ENCODE measurements around the gene DMXL2. TPM values are rescaled to one million over a fixed set of nuclear protein-coding genes. Genes with fewer than 3 reads are reported as not detected.
"Not testable (repeated sequence)": the region's sequence is repeated elsewhere in the genome, so short reads cannot be mapped to it uniquely, and the experiment has no call there.

The DMXL2 gene, protein sequence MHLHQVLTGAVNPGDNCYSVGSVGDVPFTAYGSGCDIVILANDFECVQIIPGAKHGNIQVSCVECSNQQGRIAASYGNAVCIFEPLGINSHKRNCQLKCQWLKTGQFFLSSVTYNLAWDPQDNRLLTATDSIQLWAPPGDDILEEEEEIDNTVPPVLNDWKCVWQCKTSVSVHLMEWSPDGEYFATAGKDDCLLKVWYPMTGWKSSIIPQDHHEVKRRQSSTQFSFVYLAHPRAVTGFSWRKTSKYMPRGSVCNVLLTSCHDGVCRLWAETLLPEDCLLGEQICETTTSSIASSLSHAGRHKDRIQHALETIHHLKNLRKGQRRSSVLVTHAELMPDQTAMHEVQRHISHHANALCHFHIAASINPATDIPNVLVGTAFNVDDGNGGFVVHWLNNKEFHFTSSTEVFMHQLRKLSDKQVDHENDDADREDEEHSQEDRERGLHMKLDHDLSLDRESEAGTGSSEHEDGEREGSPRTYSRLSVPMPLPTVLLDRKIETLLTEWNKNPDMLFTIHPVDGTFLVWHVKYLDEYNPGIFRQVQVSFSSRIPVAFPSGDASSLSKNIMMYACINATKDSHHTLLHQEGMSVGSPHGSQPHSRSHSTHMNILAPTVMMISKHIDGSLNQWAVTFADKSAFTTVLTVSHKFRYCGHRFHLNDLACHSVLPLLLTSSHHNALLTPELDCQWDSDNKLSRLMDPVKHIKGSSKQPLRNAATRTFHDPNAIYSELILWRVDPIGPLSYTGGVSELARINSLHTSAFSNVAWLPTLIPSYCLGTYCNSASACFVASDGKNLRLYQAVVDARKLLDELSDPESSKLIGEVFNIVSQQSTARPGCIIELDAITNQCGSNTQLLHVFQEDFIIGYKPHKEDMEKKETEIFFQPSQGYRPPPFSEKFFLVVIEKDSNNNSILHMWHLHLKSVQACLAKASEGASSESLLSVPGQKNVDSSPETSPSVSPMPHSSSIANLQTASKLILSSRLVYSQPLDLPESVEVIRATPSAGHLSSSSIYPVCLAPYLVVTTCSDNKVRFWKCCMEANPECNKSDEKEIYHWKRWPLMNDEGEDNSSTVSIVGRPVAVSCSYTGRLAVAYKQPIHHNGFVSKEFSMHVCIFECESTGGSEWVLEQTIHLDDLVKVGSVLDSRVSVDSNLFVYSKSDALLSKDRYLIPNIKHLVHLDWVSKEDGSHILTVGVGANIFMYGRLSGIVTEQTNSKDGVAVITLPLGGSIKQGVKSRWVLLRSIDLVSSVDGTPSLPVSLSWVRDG (N-terminal part only)
- total RNA-seq (2014; rRNA removed; shearing (Covaris generic)), result 9.9 and 13.1 TPM in 2 replicates

DNA sequence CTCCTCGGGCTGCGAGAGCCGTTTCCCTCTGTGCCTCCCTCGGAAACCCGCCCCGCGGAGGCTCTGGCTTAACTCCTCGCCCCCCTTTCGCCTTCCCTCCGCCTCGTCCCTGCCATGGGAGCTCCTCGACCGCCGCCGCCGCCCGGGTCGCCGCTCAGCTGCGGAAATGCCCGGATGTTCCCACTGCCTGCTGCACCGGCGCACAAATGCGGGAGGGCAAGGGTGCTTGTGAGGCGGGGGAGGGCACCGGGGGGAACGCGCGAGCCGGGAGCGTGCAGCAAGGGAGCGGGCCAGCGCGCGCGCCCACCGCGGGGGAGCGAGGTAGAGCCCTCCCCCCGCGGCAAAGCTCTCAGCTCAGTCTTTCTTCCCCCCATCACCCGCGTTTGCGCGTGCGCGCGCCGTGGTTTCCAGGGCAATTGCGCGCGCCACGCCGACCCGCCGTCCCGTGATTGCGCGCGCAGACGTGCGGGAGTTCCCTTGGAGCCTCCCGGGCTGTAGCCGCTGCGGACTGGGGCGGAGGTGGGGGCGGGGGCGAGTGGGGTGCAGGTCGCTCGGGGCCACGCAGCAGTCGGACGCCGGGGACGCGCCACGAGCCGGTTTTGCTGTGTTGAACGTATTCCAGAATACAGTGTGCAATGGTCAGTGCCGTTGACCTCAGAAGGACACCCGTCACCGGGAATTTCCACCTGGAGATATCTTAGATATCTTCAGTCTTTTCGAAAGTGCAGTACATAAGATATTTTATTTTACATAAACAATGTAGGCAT, at the start of gene DMXL2:
DMXL2 (minus strand) TSS at position 168 of the 767 bp plus-strand sequence. CDS start 226 bp downstream, outside the sequence.
- DNase-seq (ENCODE audit: low spot score), result peak; percentile 92

DNA sequence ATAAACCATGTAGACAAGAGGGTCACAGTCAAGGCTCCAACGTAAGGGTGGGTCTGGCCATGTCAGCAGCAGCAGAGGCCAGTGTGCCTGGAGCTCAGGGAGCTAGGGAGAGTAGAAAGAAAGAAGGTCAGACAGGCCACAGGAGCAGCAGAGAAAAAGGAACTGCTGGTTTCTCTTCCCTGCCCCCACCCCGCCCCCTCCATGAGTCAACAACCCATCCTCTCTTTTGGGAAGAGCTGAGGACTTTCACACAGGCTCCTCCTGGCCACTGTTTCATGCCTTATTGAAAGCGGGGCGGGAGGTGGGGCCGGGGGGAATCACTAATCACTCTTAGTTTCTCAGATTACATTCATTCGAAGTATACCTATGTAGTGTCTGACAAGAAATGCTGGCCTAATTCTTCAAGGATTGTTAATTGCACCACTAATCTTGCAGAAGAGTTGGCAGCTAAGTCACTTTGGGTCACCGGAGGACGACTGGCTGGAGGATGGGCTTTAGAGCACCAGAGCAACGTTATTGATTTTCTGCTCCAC, 49.6 kb upstream of the DMXL2 start:
- no peak for DNase-seq (ENCODE audit: low spot score)

DNA sequence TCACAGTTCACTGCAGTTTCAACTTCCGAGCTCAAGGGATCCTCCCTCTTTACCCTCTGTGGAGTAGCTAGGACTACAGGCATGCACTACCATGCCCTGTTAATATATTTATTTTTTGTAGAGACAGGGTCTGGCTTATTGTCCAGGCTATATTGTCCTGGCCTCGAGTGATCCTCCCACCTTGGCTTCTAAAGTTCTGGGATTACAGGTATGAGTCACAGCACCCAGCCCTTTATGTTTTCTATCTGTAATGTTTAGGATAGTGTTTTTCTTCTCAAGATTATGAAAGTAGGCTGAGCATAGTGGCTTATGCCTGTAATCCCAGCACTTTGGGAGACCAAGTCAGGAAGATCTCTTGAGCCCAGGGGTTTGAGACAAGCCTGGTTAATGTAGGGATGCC, 46.8 kb upstream of the DMXL2 start:
- DNase-seq (ENCODE audit: low spot score), result no peak

- no peak for DNase-seq (ENCODE audit: low spot score)
Measured at GRCh38 chr15:51668446-51668845, 45.9 kb upstream of the DMXL2 start.

DNA sequence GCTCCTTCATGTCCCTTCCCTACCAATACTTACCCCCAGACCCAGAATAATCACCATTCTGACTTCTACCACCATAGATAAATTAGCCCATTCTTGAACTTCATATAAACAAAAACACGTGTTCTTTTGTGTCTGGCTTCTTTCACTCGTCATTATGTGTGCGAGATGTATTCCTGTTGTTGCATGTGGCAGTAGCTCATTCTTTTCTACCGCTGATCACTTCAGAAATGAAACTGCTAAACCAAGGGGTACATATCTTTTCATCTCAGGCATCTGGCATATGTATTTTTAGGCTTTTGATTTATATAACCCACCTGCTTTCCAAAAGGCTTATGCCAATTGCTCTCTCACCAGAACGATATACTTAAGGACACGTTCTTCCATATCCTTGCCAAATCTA, 44.9 kb upstream of the DMXL2 start:
- DNase-seq (ENCODE audit: low spot score), result no peak

DNA sequence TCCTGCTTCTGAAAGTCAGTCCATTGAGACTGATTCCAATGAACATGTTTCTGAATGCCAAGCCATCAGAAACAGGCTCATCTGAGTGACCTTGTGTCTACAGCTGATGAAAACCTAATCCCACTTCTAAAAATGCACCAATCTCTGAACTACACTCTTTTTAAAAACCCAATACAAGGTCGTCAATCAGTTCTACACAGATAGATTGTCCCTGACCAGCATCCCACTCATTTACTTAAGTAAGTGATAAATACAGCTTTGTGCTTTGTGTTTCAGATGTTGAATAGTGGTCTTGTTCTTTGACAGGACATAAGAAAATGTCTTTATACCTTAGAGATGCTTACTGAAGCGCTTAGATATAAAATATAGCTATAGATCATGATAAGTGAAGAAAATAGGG, 38.5 kb upstream of the DMXL2 start:
- no peak for DNase-seq (ENCODE audit: low spot score)

GRCh38 chr15:51658664-51659063, 36.1 kb upstream of the DMXL2 start:
- DNase-seq (ENCODE audit: low spot score), result no peak

GRCh38 chr15:51655401-51656057, 33.0 kb upstream of the DMXL2 start:
- not testable (repeated sequence) for DNase-seq (ENCODE audit: low spot score)

DNA sequence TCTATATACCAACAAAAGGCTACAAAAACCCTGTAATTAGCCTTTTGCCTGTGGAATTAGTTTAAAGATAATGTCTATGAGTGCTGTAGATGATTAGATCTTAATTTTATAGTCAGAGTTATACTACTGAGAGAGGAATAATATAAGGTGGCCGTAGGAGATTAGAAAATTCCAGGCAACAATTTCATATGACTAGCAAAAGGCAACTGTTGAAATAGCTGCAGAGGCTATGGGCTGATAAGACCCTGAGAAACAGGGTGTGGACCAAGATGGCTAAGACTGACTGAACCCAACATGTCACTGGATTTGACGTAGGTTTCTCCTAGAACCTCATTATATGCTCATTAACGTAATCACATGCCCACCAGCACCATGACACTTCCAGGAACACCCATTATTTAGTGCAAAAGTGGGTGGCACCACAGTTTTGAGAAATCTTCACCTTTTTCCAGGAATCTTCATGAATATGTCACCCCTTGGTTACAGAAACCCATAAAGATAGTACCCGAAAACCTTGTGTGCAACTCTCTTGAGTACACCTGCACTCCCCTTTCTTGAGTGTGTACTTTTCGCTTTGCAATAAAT, 29.6 kb upstream of the DMXL2 start:
- DNase-seq (ENCODE audit: low spot score), result no peak

GRCh38 chr15:51649659-51650521, 27.3 kb upstream of the DMXL2 start:
- peak; percentile 93 for DNase-seq (ENCODE audit: low spot score)

- not testable (repeated sequence) for DNase-seq (ENCODE audit: low spot score)
Measured at GRCh38 chr15:51648643-51649042, 26.1 kb upstream of the DMXL2 start.

GRCh38 chr15:51648101-51648500, 25.5 kb upstream of the DMXL2 start:
- DNase-seq (ENCODE audit: low spot score), result not testable (repeated sequence)

DNA sequence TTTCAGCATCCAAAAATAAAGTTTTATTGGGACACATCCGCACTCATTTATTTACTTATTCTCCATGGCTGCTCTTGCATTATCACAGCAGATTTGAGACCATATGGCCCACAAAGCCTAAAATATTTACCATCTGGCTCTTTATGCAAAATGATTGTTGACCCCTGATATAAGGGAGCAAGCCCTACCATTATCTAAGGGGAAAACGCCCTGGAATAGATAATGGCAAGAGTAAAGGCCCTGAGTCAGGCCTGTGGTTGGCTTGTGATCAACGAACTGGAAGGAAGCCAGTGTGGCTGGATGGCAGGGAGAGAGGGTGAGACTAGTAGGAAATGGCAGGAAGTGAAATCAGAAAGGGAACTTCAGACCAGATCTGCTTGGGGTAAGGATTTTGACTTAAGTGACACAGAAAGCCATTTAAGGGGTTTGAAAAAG, 24.6 kb upstream of the DMXL2 start:
- no peak for DNase-seq (ENCODE audit: low spot score)

DNA sequence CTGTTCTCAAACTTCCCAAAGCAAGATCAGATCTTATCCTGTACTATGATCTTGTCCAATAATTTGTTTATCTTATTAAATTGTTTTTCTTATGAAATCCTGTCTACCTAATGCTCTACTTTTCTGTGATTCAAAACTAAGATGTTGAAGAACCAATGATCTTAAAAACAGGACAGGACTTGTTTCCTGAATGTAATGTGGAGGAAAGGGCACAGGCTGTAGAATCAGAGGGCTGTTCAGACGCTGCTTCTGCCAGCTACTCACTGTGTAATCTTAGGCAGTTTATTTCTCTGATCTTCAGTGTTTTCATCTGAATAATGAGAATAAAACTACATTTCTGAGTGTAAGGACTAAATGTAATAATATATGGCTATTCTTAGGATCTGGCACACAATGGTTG, 20.1 kb upstream of the DMXL2 start:
- DNase-seq (ENCODE audit: low spot score), result no peak

DNA sequence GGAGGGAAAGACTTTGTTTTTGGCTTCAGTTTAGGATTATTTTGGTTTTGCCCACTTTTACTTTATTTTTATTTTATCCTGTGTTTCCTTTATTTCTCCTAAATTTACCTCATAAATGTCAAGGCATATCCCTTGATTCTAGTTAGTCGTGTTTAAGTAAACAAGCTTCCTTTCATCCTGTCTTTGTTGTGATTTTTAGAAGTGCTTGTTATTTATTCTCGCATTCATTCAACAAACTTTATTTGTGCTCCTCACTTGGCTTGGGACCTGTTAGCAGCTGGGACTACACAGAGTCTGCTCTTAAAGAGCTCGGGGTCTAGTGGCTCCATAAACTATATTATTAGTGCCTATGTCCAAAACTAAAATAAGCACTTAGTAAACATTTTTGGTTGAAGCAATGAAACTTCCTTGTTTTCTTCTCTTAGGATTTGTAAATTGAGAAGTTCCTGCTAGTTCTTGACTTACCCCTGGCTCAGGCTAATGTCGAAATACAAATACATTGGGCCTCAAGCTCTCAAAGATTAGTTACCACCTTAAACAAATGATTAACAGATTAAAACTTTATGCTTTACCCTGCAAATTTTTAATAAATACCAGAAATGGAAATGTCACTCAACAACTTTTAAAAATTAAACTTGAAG, 19.0 kb upstream of the DMXL2 start:
- no peak for DNase-seq (ENCODE audit: low spot score)

DNA sequence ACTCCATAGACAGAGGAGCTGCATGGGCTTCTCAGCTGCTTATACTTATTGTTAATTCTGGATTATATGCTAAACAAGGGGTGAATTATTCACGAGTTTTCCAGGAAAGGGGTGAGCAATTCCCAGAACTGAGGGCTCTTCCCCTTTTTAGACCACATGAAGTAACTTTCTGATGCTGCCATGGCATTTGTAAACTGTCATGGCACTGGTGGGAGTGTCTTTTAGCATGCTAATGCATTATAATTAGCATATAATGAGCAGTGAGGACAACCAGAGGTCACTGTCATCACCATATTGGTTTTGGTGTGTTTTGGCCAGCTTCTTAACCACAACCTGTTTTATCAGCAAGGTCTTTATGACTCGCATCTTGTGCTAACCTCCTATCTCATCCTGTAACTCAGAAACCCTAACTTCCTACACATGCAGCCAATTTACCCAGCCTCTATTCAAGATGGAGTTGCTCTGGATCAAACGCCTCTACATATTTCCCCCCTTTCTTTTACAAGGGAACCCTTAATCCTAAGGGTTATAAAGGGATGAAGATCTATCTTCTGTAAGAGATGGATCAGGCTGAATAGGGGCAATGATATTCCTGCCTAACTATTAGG, 12.1 kb upstream of the DMXL2 start:
- DNase-seq (ENCODE audit: low spot score), result no peak

GRCh38 chr15:51629612-51630011, 7.0 kb upstream of the DMXL2 start:
- DNase-seq (ENCODE audit: low spot score), result no peak

DNA sequence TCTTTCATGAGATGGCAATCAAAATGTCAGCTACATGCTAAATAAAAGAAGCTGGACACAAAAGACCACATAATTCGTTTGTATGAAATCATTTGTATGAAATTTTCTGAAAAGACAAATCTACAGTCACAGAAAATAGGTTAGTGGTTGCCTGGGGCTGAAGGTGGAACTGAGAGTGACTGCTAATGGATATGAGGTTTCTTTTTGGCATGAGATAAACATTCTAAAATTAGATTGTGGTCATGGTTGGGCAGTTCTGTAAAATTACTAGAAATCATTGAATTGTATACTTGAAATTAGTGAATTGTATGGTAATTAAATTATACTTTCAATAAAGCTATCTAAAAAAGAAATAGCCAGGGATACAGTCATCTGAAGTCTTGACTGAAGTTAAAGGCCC, 2.7 kb upstream of the DMXL2 start:
- DNase-seq (ENCODE audit: low spot score), result no peak

All from HT-29 (cell line).